ENCODE data around the gene SRPK1.

The SRPK1 gene

GRCh38 chr6:35897036-35897435 lies 23.9 kb downstream of the SRPK1 start:
- no peak for DNase-seq

DNA sequence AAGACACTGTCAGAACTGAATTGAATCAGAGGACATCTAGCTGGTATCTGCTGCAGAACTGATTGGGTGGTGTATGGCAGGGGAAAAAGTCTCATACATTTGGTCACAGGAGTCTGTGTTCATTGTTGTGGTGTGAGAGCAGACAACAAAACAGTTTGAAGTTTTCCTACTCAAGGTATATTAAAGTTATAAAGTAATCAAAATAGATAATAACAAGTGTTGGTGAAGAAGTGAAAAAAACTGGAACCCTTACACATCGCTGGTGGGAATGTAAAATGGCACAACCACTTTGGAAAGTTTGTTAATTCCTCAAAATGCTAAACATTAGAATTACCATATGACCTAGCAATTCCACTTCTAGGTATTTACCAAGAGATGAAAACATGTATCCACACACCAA lies 24.7 kb downstream of the SRPK1 start:
- no peak for DNase-seq

GRCh38 chr6:35895560-35895959 lies 25.3 kb downstream of the SRPK1 start:
- no peak for DNase-seq

- DNase-seq = no peak
Measured at GRCh38 chr6:35894776-35895175, 26.1 kb downstream of the SRPK1 start.

- DNase-seq = no peak
Measured at GRCh38 chr6:35893246-35893645, 27.7 kb downstream of the SRPK1 start.

GRCh38 chr6:35892482-35892881 lies 28.4 kb downstream of the SRPK1 start:
- no peak for DNase-seq

DNA sequence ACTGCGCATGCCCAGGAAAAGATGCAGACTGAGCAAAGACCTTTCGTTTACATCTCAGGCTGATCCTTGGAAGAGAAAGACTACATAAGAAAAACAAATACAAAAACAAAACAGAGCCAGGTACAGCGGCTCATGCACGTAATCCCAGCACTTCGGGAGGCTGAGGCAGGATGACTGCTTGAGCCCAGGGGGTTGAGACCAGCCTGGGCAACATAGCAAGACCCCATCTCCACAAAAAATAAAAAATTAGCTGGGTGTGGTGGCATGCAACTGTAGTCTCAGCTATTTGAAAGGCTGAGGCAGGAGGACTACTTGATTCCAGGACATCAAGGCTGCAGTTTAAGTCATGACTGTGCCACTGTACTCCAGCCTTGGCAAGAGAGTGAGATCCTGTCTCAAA lies 41.7 kb downstream of the SRPK1 start:
- DNase-seq = no peak

DNA sequence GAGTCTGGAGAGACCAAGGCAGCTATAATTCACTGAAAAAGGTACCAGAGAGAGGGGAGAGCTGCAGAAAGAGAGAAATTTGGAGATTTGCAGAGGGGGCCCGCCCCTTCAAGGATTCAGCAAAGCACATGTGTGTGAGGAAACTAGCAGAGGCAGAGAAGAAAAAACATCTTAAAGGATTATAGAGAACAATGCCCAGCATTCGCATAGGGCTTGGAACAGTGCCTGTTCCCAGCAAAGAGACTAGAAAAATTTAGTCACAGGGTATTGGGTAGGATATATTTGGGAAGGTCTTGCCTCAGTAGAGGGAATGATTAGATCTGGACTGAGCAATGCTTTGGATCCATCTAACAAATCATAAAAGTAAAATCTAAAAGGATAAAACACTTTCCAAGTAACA lies 44.0 kb downstream of the SRPK1 start:
- DNase-seq = no peak

DNA sequence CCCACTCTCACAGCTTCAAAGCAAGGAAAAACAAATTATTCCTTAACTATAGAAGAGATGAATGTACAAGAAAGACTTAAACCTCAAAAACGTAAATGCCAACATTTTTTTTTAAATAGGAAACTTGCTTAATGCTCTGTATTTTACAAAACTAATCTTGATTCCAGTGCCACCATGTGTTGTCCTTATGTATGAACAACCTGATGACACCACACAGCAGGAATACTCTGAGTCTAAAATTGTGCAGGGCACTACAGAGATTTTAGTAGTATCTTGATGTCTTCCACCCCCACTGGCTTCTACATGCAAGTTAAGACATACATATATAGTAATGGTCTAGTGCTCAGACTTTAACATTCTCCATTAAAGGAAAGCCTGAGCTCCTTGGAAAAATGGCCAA lies 46.2 kb downstream of the SRPK1 start:
- no peak for DNase-seq

DNA sequence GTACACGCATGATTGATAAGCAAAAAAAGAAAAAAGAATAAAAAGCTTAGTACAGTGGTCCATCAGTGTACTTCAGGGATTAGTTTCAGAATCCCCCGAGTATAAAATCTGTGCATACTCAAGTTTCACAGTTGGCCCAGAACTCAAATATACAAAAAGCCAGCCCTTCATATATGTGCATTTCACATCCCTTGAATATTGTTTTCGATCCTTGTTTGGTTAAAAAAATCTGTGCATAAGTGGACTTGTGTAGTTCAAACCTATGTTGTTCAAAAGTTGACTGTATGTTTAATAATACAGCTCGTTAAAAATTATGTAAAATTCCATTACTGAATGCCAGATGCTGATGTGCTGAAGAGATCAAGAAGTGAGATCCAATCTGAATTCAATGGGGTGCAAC lies 61.5 kb downstream of the SRPK1 start:
- no peak for DNase-seq

GRCh38 chr6:35857853-35858252 lies 63.0 kb downstream of the SRPK1 start:
- no peak for DNase-seq

GRCh38 chr6:35856250-35856649 lies 64.6 kb downstream of the SRPK1 start:
- no peak for DNase-seq

DNA sequence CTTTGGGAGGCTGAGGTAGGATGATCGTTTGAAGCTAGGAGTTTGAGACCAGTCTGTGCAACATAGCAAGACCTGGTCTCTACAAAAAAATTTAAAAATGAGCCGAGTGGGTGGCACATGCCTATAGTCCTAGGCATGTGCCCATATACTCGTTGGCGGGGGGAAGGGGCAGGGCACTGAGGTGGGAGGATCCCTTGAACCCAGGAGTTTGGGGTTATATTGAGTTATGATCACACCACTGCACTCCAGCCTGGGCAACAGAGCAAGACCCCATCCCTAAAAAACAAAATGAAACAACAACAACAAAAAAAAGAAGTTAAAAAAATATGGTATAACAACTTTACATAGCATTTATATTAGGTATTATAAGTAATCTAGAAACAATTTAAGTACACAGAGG lies 67.9 kb downstream of the SRPK1 start:
- DNase-seq = no peak

GRCh38 chr6:35850208-35850607 lies 70.7 kb downstream of the SRPK1 start:
- no peak for DNase-seq

DNA sequence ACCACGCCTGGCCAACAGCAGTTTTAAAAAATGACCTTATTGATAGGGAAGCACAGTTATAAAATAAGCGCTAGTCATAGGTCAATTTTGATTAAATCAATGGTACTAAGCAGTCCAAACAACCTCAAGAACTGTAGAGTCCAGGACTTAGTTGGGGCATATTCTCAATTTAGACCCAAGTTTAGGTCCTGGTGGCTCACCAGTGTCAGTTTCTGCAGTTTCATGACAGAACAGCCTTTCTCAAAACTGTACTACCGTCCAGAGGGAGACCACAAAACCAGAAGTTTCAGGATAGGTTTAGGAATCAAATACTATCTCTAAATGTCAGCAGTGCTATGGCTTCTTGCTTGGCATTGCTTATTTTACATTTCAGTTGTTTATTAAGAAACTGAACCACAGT lies 76.6 kb downstream of the SRPK1 start:
- DNase-seq = no peak

GRCh38 chr6:35842381-35842780 lies 78.5 kb downstream of the SRPK1 start:
- no peak for DNase-seq

DNA sequence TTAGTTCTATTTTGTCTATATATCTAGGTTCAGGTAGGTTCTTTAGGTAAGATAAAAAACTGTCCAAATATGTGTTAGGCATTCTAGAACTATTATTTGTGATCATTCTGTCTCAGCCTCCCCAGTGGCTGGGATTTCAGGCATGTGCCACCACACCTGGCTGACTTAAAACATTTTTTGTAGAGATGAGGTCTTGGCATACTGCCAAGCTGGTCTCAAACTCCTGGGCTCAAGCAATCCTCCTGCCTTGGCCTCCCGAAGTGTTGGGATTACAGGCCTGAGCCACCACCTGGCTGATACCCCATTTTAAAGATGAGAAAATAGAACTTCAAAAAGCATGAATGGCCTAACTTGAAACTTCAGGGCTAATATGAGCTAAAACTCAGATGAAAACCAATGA lies 81.9 kb downstream of the SRPK1 start:
- DNase-seq = no peak

DNA sequence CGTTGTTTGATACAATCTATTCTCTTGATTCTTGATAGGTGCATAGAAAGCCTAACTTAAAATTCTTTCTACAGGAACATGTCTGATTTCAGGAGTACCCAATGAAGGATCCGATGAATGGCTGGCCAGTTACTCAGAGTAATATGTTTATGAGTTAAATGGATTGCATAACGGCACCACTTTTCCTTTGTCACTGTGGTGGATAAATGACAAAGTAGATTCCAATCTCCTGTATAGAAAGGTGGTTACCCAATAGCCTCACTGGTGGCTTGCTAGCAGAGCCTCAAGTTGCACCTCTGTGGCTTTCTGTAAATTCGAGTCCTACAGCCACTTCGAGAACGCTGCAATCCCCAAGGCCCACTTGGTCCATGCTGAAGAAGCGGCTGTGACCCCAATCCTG lies 87.4 kb downstream of the SRPK1 start:
- DNase-seq = no peak

- DNase-seq = no peak
Measured at GRCh38 chr6:35831257-35832007, 89.5 kb downstream of the SRPK1 start.

DNA sequence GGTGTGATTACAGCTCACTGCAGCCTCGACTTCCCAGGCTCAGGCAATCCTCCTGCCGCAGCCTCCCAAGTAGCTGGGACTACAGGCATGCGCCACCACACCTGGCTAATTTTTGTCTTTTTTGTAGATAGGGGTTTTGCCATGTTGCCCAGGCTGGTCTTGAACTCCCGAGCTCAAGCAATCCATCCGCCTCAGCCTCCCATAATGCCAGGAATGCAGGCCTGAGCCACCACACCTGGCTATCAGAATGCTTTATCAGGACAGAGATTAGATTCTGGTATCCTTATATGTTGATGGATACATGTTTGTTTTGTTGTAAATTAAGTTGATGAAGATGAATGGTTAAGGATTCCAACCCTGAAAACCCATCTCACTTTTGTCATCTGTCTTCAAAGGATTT lies 91.6 kb downstream of the SRPK1 start:
- DNase-seq = no peak

DNA sequence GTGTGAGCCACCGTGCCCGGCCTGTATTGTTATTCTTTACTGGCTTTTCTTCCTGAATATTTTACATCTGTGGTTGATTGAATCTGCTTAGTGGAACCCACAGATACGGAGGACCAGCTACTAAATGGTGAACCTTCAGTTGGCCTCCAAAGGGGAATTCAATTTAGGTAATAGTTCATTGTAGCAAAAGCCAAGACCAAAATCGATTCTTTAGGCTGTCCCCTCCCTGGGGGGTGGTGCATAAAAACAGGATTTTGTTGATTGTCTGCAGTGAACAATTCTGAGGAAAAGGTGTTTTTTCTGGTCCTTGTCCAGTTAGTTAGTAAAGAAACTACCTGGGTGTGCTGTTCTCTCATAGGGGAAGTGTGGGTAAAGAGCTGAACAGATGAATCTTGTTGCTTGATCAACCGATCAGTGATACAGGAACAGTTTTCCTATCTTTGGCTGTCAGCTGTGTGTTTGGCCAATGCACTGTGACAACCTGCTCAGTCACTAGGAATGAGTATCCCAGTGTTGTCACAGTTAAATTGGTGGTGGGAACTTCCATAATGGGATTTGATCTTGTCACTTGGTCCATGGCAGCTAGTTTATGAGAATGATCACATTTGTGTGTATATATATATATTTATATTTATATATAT lies 96.2 kb downstream of the SRPK1 start:
- DNase-seq = no peak

DNA sequence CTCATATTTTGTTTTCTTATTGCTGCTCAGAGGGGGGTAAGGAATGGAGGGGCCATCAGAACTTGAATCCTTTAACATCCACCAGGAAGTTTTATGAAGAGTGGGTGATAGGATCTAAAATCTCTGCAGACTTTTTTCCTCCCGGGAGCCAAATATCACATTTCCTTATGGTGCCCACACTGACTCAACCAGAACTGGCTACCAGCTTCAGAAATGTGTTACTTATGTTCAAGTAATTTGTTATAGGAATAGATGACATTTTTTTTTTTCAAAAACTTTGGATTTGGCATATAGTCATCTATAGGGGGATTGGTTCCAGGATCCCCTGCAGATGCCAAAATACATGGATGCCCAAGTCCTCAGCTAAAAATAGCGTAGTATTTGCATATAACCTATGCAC lies 97.3 kb downstream of the SRPK1 start:
- no peak for DNase-seq

- no peak for DNase-seq
Measured at GRCh38 chr6:35817515-35817914, 103.4 kb downstream of the SRPK1 start.

DNA sequence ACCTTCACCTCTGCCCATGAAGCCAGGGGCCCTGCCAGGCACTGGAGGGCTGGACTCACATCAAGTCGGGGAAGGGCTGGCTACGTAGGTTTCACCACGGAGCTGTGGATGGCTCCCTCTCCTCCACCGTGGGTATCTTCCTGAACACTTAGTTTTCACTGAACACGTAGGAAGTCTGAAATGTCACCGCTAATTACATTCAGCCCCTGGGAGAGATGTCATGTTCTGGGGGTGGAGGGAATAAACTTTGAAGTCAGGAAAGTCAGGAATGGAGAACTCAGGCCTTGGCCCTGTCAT lies 109.3 kb downstream of the SRPK1 start:
- DNase-seq = no peak

All from CD4-positive, alpha-beta T cell treated with Interleukin-17A for 4 hours (primary cell).